ENCODE measurements around the gene ANK3. TPM values are rescaled to one million over a fixed set of nuclear protein-coding genes. Genes with fewer than 3 reads are reported as not detected.

Gene ANK3
- total and polyA plus RNA-seq, 2 experiments from 2014 or later: 26.2 to 49.0 TPM

- TF ChIP-seq EZH2 (IDR thresholded peaks at IDR 0.05; ENCODE audit: borderline replicate concordance): no peak
- no peak for TF ChIP-seq EZH2phosphoT487 (IDR thresholded peaks at IDR 0.05; ENCODE audit: low read depth, severe bottlenecking, unreplicated experiment)
- no peak for TF ChIP-seq CTCF (IDR thresholded peaks at IDR 0.05; ENCODE audit: poor library complexity)
These were observed 380.4 kb downstream of the ANK3 start for GRCh38 chr10:60009276-60009675.

GRCh38 chr10:60008816-60009215, 380.9 kb downstream of the ANK3 start:
- DNase-seq (ENCODE audit: low spot score): no peak
- H3K27ac ChIP-seq: no peak overlapping the region
- H3K9me3 ChIP-seq (ENCODE audit: low read depth): no peaks in the 10 kb centered on the region
- no peak overlapping the region for H2AFZ ChIP-seq
- WGBS (ENCODE audit: low lambda C conversion rate, missing lambda C conversion rate): 88% methylated on average over 4 of the region's 4 CpGs
- no peak for TF ChIP-seq EZH2phosphoT487 (IDR thresholded peaks at IDR 0.05; ENCODE audit: low read depth, severe bottlenecking, unreplicated experiment)
- no peaks in the 10 kb centered on the region for H3K4me1 ChIP-seq (ENCODE audit: insufficient read depth)
- no peaks in the 10 kb centered on the region for H3K79me2 ChIP-seq
- H3K9me2 ChIP-seq (replicated peaks; ENCODE audit: insufficient read depth): no peaks in the 10 kb centered on the region
- no peaks in the 10 kb centered on the region for H4K20me1 ChIP-seq (ENCODE audit: insufficient read depth, poor library complexity, severe bottlenecking)
- no peaks in the 10 kb centered on the region for H3K27me3 ChIP-seq
- no peak overlapping the region for H3K4me3 ChIP-seq
- no peaks in the 10 kb centered on the region for H3K36me3 ChIP-seq (replicated peaks; ENCODE audit: insufficient read depth, low read depth)
- no peak overlapping the region for H3K4me2 ChIP-seq

More at GRCh38 chr10:60009276-60009675, 380.4 kb downstream of the ANK3 start:
- no peak for DNase-seq (ENCODE audit: low spot score)
- Histone ChIP-seq H3K4me3 (no peak overlapping the region), H3K9me2 (replicated peaks; ENCODE audit: insufficient read depth) (no peaks in the 10 kb centered on the region), H2AFZ (no peak overlapping the region), H3K9me3 (ENCODE audit: low read depth) (no peaks in the 10 kb centered on the region), H3K4me1 (ENCODE audit: insufficient read depth) (no peaks in the 10 kb centered on the region), H4K20me1 (ENCODE audit: insufficient read depth, poor library complexity, severe bottlenecking) (no peaks in the 10 kb centered on the region), H3K4me2 (no peak overlapping the region), H3K36me3 (replicated peaks; ENCODE audit: insufficient read depth, low read depth) (no peaks in the 10 kb centered on the region), H3K79me2 (no peaks in the 10 kb centered on the region), H3K27me3 (no peaks in the 10 kb centered on the region), H3K27ac (no peak overlapping the region)
- WGBS (ENCODE audit: low lambda C conversion rate, missing lambda C conversion rate): 86% methylated on average over 2 of the region's 2 CpGs

GRCh38 chr10:60006062-60006461, 383.6 kb downstream of the ANK3 start:
- no peaks in the 10 kb centered on the region for H3K9me3 ChIP-seq (ENCODE audit: low read depth)
- no peak overlapping the region for H3K27ac ChIP-seq
- H3K9me2 ChIP-seq (replicated peaks; ENCODE audit: insufficient read depth): no peaks in the 10 kb centered on the region
- WGBS (ENCODE audit: low lambda C conversion rate, missing lambda C conversion rate): 93% methylated on average over 3 of the region's 3 CpGs
- no peak for TF ChIP-seq EZH2phosphoT487 (IDR thresholded peaks at IDR 0.05; ENCODE audit: low read depth, severe bottlenecking, unreplicated experiment)
- no peak for TF ChIP-seq CTCF (IDR thresholded peaks at IDR 0.05; ENCODE audit: poor library complexity)
- TF ChIP-seq EZH2 (IDR thresholded peaks at IDR 0.05; ENCODE audit: borderline replicate concordance): no peak
- no peaks in the 10 kb centered on the region for H3K36me3 ChIP-seq (replicated peaks; ENCODE audit: insufficient read depth, low read depth)
- no peaks in the 10 kb centered on the region for H3K79me2 ChIP-seq
- no peaks in the 10 kb centered on the region for H3K4me1 ChIP-seq (ENCODE audit: insufficient read depth)
- H2AFZ ChIP-seq: no peak overlapping the region
- no peaks in the 10 kb centered on the region for H3K27me3 ChIP-seq
- H3K4me2 ChIP-seq: no peak overlapping the region
- H4K20me1 ChIP-seq (ENCODE audit: insufficient read depth, poor library complexity, severe bottlenecking): no peaks in the 10 kb centered on the region
- H3K4me3 ChIP-seq: no peak overlapping the region
- no peak for DNase-seq (ENCODE audit: low spot score)

- H3K4me3 ChIP-seq: no peak overlapping the region
- TF ChIP-seq EZH2phosphoT487 (IDR thresholded peaks at IDR 0.05; ENCODE audit: low read depth, severe bottlenecking, unreplicated experiment) (no peak), EZH2 (IDR thresholded peaks at IDR 0.05; ENCODE audit: borderline replicate concordance) (no peak), CTCF (IDR thresholded peaks at IDR 0.05; ENCODE audit: poor library complexity) (no peak)
- WGBS (ENCODE audit: low lambda C conversion rate, missing lambda C conversion rate): 83% methylated on average over 5 of the region's 5 CpGs
- H3K9me2 ChIP-seq (replicated peaks; ENCODE audit: insufficient read depth): no peaks in the 10 kb centered on the region
- H3K4me1 ChIP-seq (ENCODE audit: insufficient read depth): no peaks in the 10 kb centered on the region
- H2AFZ ChIP-seq: no peak overlapping the region
- no peak overlapping the region for H3K4me2 ChIP-seq
- H3K27me3 ChIP-seq: no peaks in the 10 kb centered on the region
- no peaks in the 10 kb centered on the region for H4K20me1 ChIP-seq (ENCODE audit: insufficient read depth, poor library complexity, severe bottlenecking)
- H3K36me3 ChIP-seq (replicated peaks; ENCODE audit: insufficient read depth, low read depth): no peaks in the 10 kb centered on the region
- no peak for DNase-seq (ENCODE audit: low spot score)
- no peaks in the 10 kb centered on the region for H3K79me2 ChIP-seq
- H3K27ac ChIP-seq: no peak overlapping the region
- no peaks in the 10 kb centered on the region for H3K9me3 ChIP-seq (ENCODE audit: low read depth)
These were observed 385.8 kb downstream of the ANK3 start for GRCh38 chr10:60003651-60004523.
